ENCODE results near the gene RAB4A. TPM values are rescaled to one million over a fixed set of nuclear protein-coding genes. Genes with fewer than 3 reads are reported as not detected.

Gene RAB4A
- total RNA-seq, 4 donors from 2014 or later: 22.1 to 36.7 (median 23.4) TPM

- Histone ChIP-seq H3K36me3 (peaks cover 0 to 53% (median 0%) of the 10 kb centered on the region in 3 donors), H3K9me3 (no peaks in the 10 kb centered on the region), H3K27me3 (no peaks in the 10 kb centered on the region), H3K27ac (no peak overlapping the region), H3K4me1 (no peaks in the 10 kb centered on the region), H3K4me3 (no peak overlapping the region)
- TF ChIP-seq CTCF (IDR thresholded peaks at IDR 0.05): no peak
- no peak for TF ChIP-seq POLR2A (IDR thresholded peaks at IDR 0.05)
- no peak for DNase-seq
Observed at GRCh38 chr1:229300099-229300757, 29.3 kb downstream of the RAB4A start.

- H3K4me1 ChIP-seq: no peaks in the 10 kb centered on the region
- no peaks in the 10 kb centered on the region for H3K27me3 ChIP-seq
- H3K9me3 ChIP-seq: no peaks in the 10 kb centered on the region
- H3K27ac ChIP-seq: no peak overlapping the region
- no peak overlapping the region for H3K4me3 ChIP-seq
- TF ChIP-seq POLR2A (IDR thresholded peaks at IDR 0.05) (no peak), CTCF (IDR thresholded peaks at IDR 0.05) (no peak)
- no peak for DNase-seq
- H3K36me3 ChIP-seq: peaks cover 0 to 67% (median 0%) of the 10 kb centered on the region in 3 donors
Observed at GRCh38 chr1:229302740-229303139, 31.8 kb downstream of the RAB4A start.

- Histone ChIP-seq H3K27ac (no peak overlapping the region), H3K9me3 (no peaks in the 10 kb centered on the region), H3K4me3 (no peak overlapping the region), H3K27me3 (no peaks in the 10 kb centered on the region), H3K4me1 (no peaks in the 10 kb centered on the region), H3K36me3 (peaks cover 0 to 70% (median 0%) of the 10 kb centered on the region in 3 donors)
- no peak for TF ChIP-seq POLR2A (IDR thresholded peaks at IDR 0.05)
- TF ChIP-seq CTCF (IDR thresholded peaks at IDR 0.05): no peak
- DNase-seq: no peak
Observed at GRCh38 chr1:229303855-229304254, 32.9 kb downstream of the RAB4A start.

GRCh38 chr1:229305392-229305791 lies 34.5 kb downstream of the RAB4A start:
- Histone ChIP-seq H3K27me3 (no peaks in the 10 kb centered on the region), H3K27ac (no peak overlapping the region), H3K36me3 (peaks cover 0 to 54% (median 0%) of the 10 kb centered on the region in 3 donors), H3K4me3 (no peak overlapping the region), H3K4me1 (no peaks in the 10 kb centered on the region), H3K9me3 (no peaks in the 10 kb centered on the region)
- TF ChIP-seq CTCF (IDR thresholded peaks at IDR 0.05): no peak
- TF ChIP-seq POLR2A (IDR thresholded peaks at IDR 0.05): no peak
- no peak for DNase-seq

GRCh38 chr1:229309074-229309473 lies 38.2 kb downstream of the RAB4A start:
- H3K27ac ChIP-seq: no peak overlapping the region
- H3K27me3 ChIP-seq: no peaks in the 10 kb centered on the region
- H3K9me3 ChIP-seq: no peaks in the 10 kb centered on the region
- TF ChIP-seq CTCF (IDR thresholded peaks at IDR 0.05): no peak
- TF ChIP-seq POLR2A (IDR thresholded peaks at IDR 0.05): no peak
- no peak for DNase-seq
- H3K4me3 ChIP-seq: no peak overlapping the region
- no peaks in the 10 kb centered on the region for H3K4me1 ChIP-seq
- peaks cover 0 to 39% (median 0%) of the 10 kb centered on the region in 3 donors for H3K36me3 ChIP-seq

All from Peyer's patch (tissue), 4 donors.